Neural progenitor cell (in vitro differentiated cells): Measurements from ENCODE around the gene SERPINA9. TPM values are rescaled to one million over a fixed set of nuclear protein-coding genes. Genes with fewer than 3 reads are reported as not detected.

ENCODE experiments used
- DNase-seq: peaks from one replicate; pipeline ENCODE4 v3.0.0-alpha.2; 2016; ENCODE audit warnings: low spot score
- H2AFZ ChIP-seq: fragments of 200-600 bp; sonication (generic); replicated peaks from 2 replicates; pipeline ENCODE4 v1.6.1; 2016; ENCODE audit warnings: antibody characterized with exemption
- H3F3A ChIP-seq: fragments of 200-600 bp; sonication (generic); 2 replicates; pipeline ENCODE4 v1.6.1; 2016; ENCODE audit warnings: antibody characterized with exemption, low read depth
- H3K27ac ChIP-seq: fragments of 200-600 bp; sonication (generic); 2 replicates; pipeline ENCODE4 v1.5.1; 2016; ENCODE audit warnings: mild to moderate bottlenecking
- H3K27me3 ChIP-seq: fragments of 200-600 bp; sonication (generic); 2 replicates; pipeline ENCODE4 v1.6.1; 2016; ENCODE audit warnings: mild to moderate bottlenecking, moderate library complexity
- H3K36me3 ChIP-seq: fragments of 200-600 bp; sonication (generic); 2 replicates; pipeline ENCODE4 v1.5.1; 2016
- H3K4me1 ChIP-seq: fragments of 200-600 bp; sonication (generic); 2 replicates; pipeline ENCODE4 v1.6.1; 2016; ENCODE audit warnings: mixed run types
- H3K4me2 ChIP-seq: fragments of 200-600 bp; sonication (generic); 2 replicates; pipeline ENCODE4 v1.6.1; 2016
- H3K4me3 ChIP-seq: fragments of 200-600 bp; sonication (generic); 2 replicates; pipeline ENCODE4 v1.5.1; 2016
- H3K79me2 ChIP-seq: fragments of 200-600 bp; sonication (generic); 2 replicates; pipeline ENCODE4 v1.6.1; 2016; ENCODE audit warnings: low read depth
- H3K9ac ChIP-seq: fragments of 200-600 bp; sonication (generic); 2 replicates; pipeline ENCODE4 v1.6.1; 2016
- H3K9me3 ChIP-seq: fragments of 200-600 bp; sonication (generic); 2 replicates; pipeline ENCODE4 v1.5.1; 2016; ENCODE audit warnings: low read depth
- H4K20me1 ChIP-seq: fragments of 200-600 bp; sonication (generic); 2 replicates; pipeline ENCODE4 v1.6.1; 2016; ENCODE audit warnings: low read depth
- H3K27ac Mint-ChIP-seq: 3 replicates; pipeline ENCODE4 v1.8.0; 2021; ENCODE audit warnings: mixed read lengths
- H3K27me3 Mint-ChIP-seq: 2 replicates; pipeline ENCODE4 v1.8.0; 2022; ENCODE audit warnings: low read depth, mild to moderate bottlenecking, inconsistent platforms, moderate library complexity, mixed read lengths; ENCODE audit not compliant: insufficient read depth
- H3K36me3 Mint-ChIP-seq: 3 replicates; pipeline ENCODE4 v1.8.0; 2021; ENCODE audit warnings: mixed read lengths
- H3K4me1 Mint-ChIP-seq: 3 replicates; pipeline ENCODE4 v1.8.0; 2021; ENCODE audit warnings: mixed read lengths
- H3K4me3 Mint-ChIP-seq: 3 replicates; pipeline ENCODE4 v1.8.0; 2021; ENCODE audit warnings: mild to moderate bottlenecking, moderate library complexity, mixed read lengths
- H3K9me3 Mint-ChIP-seq: 3 replicates; pipeline ENCODE4 v1.8.0; 2020; ENCODE audit warnings: mixed read lengths
- CTCF ChIP-seq: fragments of 200-600 bp; sonication (generic); IDR thresholded peaks from 2 replicates; pipeline ENCODE4 v1.5.1; 2017; ENCODE audit warnings: antibody characterized with exemption, mild to moderate bottlenecking
- EZH2 ChIP-seq: fragments of 200-600 bp; sonication (generic); IDR thresholded peaks from 2 replicates; pipeline ENCODE4 v1.6.1; 2017; ENCODE audit warnings: antibody characterized with exemption, mild to moderate bottlenecking, moderate library complexity
- EZH2phosphoT487 ChIP-seq: fragments of 200-600 bp; sonication (generic); IDR thresholded peaks from 2 replicates; pipeline ENCODE4 v1.6.1; 2017; ENCODE audit warnings: antibody characterized with exemption
- total RNA-seq: library from RNA; depleted of rRNA; stranded (reverse); fragments of >200 nt; gene quantifications from 2 replicates; pipeline ENCODE4 v1.2.3, GENCODE V29; 2015; ENCODE audit warnings: low replicate concordance

Gene SERPINA9
- total RNA-seq, 1 donor from 2014 or later, result not detected

DNA sequence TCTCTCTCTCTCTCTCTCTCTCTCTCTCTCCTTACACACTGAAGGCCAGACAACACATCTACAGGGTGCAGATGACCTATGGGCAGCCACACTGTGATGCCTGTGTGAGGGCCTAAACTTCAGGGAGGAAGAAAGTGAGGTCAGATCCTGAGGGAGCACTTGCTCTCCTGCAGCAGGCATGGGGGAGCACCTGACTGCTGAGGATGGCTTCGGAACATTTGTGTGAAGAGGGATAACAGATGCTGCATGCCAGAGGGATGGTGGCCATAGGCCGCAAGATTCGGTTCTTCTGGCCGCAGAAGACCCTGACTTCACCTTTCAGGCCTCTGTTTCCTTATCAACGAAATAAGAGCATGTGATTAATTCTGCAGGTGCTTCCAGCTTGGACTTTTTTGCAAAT lies 11.7 kb downstream of the SERPINA9 start:
- H3K27ac ChIP-seq, result no peak overlapping the region
- H3K4me1 ChIP-seq, result no peaks in the 10 kb centered on the region
- TF ChIP-seq EZH2phosphoT487 (no peak), EZH2 (no peak), CTCF (no peak)
- H3K4me3 Mint-ChIP-seq, result no peak overlapping the region
- H3K4me2 ChIP-seq, result no peak overlapping the region
- H3K27me3 ChIP-seq, result no peaks in the 10 kb centered on the region
- H3F3A ChIP-seq, result no peaks in the 10 kb centered on the region
- no peaks in the 10 kb centered on the region for H3K36me3 Mint-ChIP-seq
- H3K4me3 ChIP-seq, result no peak overlapping the region
- no peak overlapping the region for H2AFZ ChIP-seq
- H3K36me3 ChIP-seq, result no peaks in the 10 kb centered on the region
- H3K4me1 Mint-ChIP-seq, result no peaks in the 10 kb centered on the region
- no peaks in the 10 kb centered on the region for H3K79me2 ChIP-seq
- no peaks in the 10 kb centered on the region for H4K20me1 ChIP-seq
- no peaks in the 10 kb centered on the region for H3K27me3 Mint-ChIP-seq
- H3K27ac Mint-ChIP-seq, result no peak overlapping the region
- no peak overlapping the region for H3K9ac ChIP-seq
- DNase-seq, result no peak
- H3K9me3 ChIP-seq, result no peaks in the 10 kb centered on the region
- H3K9me3 Mint-ChIP-seq, result no peaks in the 10 kb centered on the region

- H2AFZ ChIP-seq, result no peak overlapping the region
- no peak overlapping the region for H3K4me3 ChIP-seq
- no peak overlapping the region for H3K4me3 Mint-ChIP-seq
- no peaks in the 10 kb centered on the region for H3K36me3 Mint-ChIP-seq
- TF ChIP-seq EZH2, result no peak
- TF ChIP-seq EZH2phosphoT487, result no peak
- no peak for TF ChIP-seq CTCF
- no peaks in the 10 kb centered on the region for H3F3A ChIP-seq
- no peak overlapping the region for H3K27ac Mint-ChIP-seq
- no peak overlapping the region for H3K4me2 ChIP-seq
- H3K79me2 ChIP-seq, result no peaks in the 10 kb centered on the region
- H3K4me1 Mint-ChIP-seq, result no peaks in the 10 kb centered on the region
- no peak overlapping the region for H3K27ac ChIP-seq
- H3K9me3 ChIP-seq, result no peaks in the 10 kb centered on the region
- H3K27me3 Mint-ChIP-seq, result peaks cover 2% of the 10 kb centered on the region
- H3K36me3 ChIP-seq, result no peaks in the 10 kb centered on the region
- DNase-seq, result no peak
- no peaks in the 10 kb centered on the region for H3K27me3 ChIP-seq
- H4K20me1 ChIP-seq, result no peaks in the 10 kb centered on the region
- no peaks in the 10 kb centered on the region for H3K4me1 ChIP-seq
- no peak overlapping the region for H3K9ac ChIP-seq
- peaks cover 3% of the 10 kb centered on the region for H3K9me3 Mint-ChIP-seq
These were observed 13.0 kb downstream of the SERPINA9 start for GRCh38 chr14:94462763-94463572.

DNA sequence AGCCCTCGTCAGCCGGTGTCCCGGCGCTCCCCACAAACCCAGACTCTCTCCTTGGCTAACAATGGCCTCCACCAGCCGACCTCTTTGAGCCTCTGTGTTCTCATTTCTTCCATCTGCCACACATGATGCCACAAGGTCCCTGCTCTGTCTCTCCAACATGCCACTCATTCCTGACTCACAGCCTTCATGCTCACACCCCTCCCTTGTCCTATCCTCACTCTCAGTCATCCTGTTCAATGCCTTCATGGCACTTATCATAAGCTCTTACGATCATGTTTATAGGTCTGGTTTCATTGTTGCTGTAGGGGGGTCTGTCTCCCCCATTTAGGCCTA lies 13.8 kb downstream of the SERPINA9 start:
- Histone ChIP-seq H3K27me3 (no peaks in the 10 kb centered on the region), H3K36me3 (no peaks in the 10 kb centered on the region), H3F3A (no peaks in the 10 kb centered on the region), H3K4me1 (no peaks in the 10 kb centered on the region), H3K4me3 (no peak overlapping the region), H3K9me3 (no peaks in the 10 kb centered on the region), H3K27ac (no peak overlapping the region), H4K20me1 (no peaks in the 10 kb centered on the region), H2AFZ (no peak overlapping the region), H3K4me2 (no peak overlapping the region), H3K79me2 (no peaks in the 10 kb centered on the region), H3K9ac (no peak overlapping the region)
- Mint-ChIP-seq H3K4me1 (no peaks in the 10 kb centered on the region), H3K36me3 (no peaks in the 10 kb centered on the region), H3K27ac (peak overlapping the region; percentile 1), H3K27me3 (peaks cover 2% of the 10 kb centered on the region), H3K9me3 (peaks cover 10% of the 10 kb centered on the region), H3K4me3 (no peak overlapping the region)
- no peak for DNase-seq
- TF ChIP-seq CTCF (no peak), EZH2 (no peak), EZH2phosphoT487 (no peak)
